T-helper 17 cell (primary cell): ENCODE data around the gene ELF2. TPM values are rescaled to one million over a fixed set of nuclear protein-coding genes. Genes with fewer than 3 reads are reported as not detected.
"Not testable (repeated sequence)": the region's sequence is repeated elsewhere in the genome, so short reads cannot be mapped to it uniquely, and the experiment has no call there.

Experiments used
- ATAC-seq: fragments of 150-1000 bp; cut with Tn5 transposase; 2 replicates; pipeline ENCODE4 v1.10.0; 2021; ENCODE audit warnings: mild to moderate bottlenecking, moderate library complexity
- DNase-seq, 3 donors: peaks; one replicate each; pipeline versions ENCODE4 v3.0.0 to v3.0.0-alpha.2; 2020 to 2021
- H3K9me3 ChIP-seq: one replicate; pipeline ENCODE4 v1.7.0; 2013; ENCODE audit warnings: low read length, mild to moderate bottlenecking; ENCODE audit not compliant: control insufficient read depth, poor library complexity, severe bottlenecking
- H3K27ac Mint-ChIP-seq: one replicate; pipeline ENCODE4 v1.8.0; 2022; ENCODE audit warnings: mild to moderate bottlenecking, moderate library complexity, mixed read lengths
- H3K27me3 Mint-ChIP-seq: one replicate; pipeline ENCODE4 v1.8.0; 2022; ENCODE audit warnings: mixed read lengths
- H3K36me3 Mint-ChIP-seq: one replicate; pipeline ENCODE4 v1.8.0; 2022; ENCODE audit warnings: low read depth, mixed read lengths
- H3K4me1 Mint-ChIP-seq: one replicate; pipeline ENCODE4 v1.8.0; 2022; ENCODE audit warnings: mild to moderate bottlenecking, mixed read lengths
- H3K4me3 Mint-ChIP-seq: one replicate; pipeline ENCODE4 v1.8.0; 2022; ENCODE audit warnings: mild to moderate bottlenecking, moderate library complexity, mixed read lengths
- total RNA-seq, 4 donors: library from RNA in 2 of 4; stranded (reverse) in 2 of 4; gene quantifications; one replicate each; pipeline ENCODE4 v1.2.3 and lab custom pipeline; 2022 to 2026

Gene ELF2
- total RNA-seq, 2 donors from 2014 or later = 59.8 to 80.6 TPM

GRCh38 chr4:139207247-139207646, 30.2 kb upstream of the ELF2 start:
- Mint-ChIP-seq H3K4me3 (no peak overlapping the region), H3K36me3 (peaks cover 2% of the 10 kb centered on the region), H3K4me1 (no peaks in the 10 kb centered on the region), H3K27me3 (no peaks in the 10 kb centered on the region), H3K27ac (no peak overlapping the region)
- ATAC-seq (no peak), DNase-seq (no peak)
- no peaks in the 10 kb centered on the region for H3K9me3 ChIP-seq

- Mint-ChIP-seq H3K27me3 (peaks cover 28% of the 10 kb centered on the region), H3K4me1 (no peaks in the 10 kb centered on the region), H3K36me3 (peaks cover 2% of the 10 kb centered on the region), H3K4me3 (no peak overlapping the region), H3K27ac (peak overlapping the region; percentile 11)
- no peak for DNase-seq
- ATAC-seq = no peak
- H3K9me3 ChIP-seq = no peaks in the 10 kb centered on the region
Measured at GRCh38 chr4:139202991-139203390, 26.0 kb upstream of the ELF2 start.

DNA sequence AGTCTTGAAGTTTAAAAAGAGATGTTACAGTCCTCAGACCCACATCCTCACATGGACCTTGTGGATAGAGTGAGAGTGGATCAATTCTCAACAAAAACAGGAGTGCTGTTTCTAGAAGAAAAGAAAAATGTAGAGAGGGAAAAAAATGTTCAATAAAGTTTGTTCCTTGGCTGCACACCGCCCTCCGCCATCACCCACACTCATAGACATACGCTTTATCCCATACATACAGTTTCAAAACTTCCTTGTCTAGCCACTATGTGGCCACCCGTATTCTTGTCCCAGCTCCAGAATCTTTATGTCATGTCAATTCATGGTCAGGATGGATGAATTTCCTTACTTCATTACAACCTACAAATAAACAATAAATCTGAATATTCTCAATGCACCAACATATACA, 23.5 kb upstream of the ELF2 start:
- DNase-seq (no peak), ATAC-seq (no peak)
- no peaks in the 10 kb centered on the region for H3K4me1 Mint-ChIP-seq

DNA sequence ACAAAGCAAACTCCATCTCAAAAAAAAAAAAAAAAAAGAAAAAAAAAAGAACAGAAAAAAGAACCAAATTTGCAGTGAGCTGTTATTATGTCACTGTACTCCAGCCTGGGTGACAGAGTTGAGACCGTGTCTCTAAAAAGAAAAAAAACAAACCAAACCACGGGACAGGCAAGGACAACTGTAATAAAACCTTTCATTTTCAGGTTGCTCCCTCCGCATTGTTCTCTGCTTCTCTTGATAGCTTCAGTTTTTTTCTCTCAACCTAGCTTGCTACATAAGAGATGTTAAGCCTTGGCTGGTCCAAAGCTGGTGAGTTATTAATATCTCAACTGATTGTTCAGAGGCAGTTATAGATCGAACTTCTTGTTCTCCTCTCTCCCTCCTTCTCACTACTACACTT, 23.1 kb upstream of the ELF2 start:
- Mint-ChIP-seq H3K36me3 (no peaks in the 10 kb centered on the region), H3K4me1 (no peaks in the 10 kb centered on the region), H3K27me3 (peaks cover 37% of the 10 kb centered on the region), H3K4me3 (no peak overlapping the region), H3K27ac (no peak overlapping the region)
- H3K9me3 ChIP-seq = no peaks in the 10 kb centered on the region
- DNase-seq (no peak), ATAC-seq (no peak)

More for the DNA sequence above, 23.5 kb upstream of the ELF2 start:
- no peak overlapping the region for H3K27ac Mint-ChIP-seq
- no peaks in the 10 kb centered on the region for H3K9me3 ChIP-seq
- no peak overlapping the region for H3K4me3 Mint-ChIP-seq
- H3K36me3 Mint-ChIP-seq = no peaks in the 10 kb centered on the region
- peaks cover 37% of the 10 kb centered on the region for H3K27me3 Mint-ChIP-seq

DNA sequence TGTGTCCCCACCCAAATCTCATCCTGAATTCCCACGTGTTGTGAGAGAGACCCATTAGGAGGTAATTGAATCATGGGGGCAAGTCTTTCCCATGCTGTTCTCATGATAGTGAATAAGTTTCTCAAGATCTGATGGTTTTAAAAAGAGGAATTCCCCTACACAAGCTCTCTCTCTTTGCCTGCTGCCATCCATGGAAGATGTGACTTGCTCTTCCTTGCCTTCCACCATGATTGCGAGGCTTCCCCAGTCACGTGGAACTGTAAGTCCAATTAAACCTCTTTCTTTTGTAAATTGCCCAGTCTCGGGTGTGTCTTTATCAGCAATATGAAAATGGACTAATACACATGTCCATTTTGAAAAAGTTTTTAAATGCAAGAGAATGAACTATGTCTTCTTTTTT, 20.2 kb upstream of the ELF2 start:
- DNase-seq, H3K27ac Mint-ChIP-seq, H3K36me3 Mint-ChIP-seq, H3K4me3 Mint-ChIP-seq, H3K9me3 ChIP-seq, ATAC-seq, H3K4me1 Mint-ChIP-seq: not testable (repeated sequence)
- peaks cover 37% of the 10 kb centered on the region for H3K27me3 Mint-ChIP-seq

DNA sequence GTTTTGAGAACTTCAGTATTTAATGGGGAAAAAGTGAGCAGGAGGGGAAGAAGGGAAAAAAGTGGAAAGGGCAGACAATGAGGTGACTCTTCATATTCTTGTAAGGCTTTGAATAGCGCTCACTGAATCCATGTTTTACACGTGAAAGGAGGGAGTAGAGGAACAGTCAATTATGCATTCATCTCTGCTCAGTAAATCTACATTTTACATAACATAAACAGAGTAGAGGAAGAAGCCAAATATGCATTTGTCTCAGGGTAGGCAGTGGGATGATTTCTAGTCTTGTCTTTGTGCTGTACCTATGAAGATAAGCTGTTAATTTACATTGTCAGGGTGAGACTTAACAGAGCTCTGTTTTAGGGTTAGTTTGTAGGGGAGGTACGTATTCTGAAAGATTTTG, 19.4 kb upstream of the ELF2 start:
- H3K27ac Mint-ChIP-seq = no peak overlapping the region

GRCh38 chr4:139191373-139191772, 14.4 kb upstream of the ELF2 start:
- Mint-ChIP-seq H3K36me3 (no peaks in the 10 kb centered on the region), H3K4me3 (no peak overlapping the region), H3K4me1 (no peaks in the 10 kb centered on the region), H3K27ac (peak overlapping the region; percentile 54), H3K27me3 (peaks cover 10% of the 10 kb centered on the region)
- DNase-seq (no peak), ATAC-seq (no peak)
- no peaks in the 10 kb centered on the region for H3K9me3 ChIP-seq

More for the DNA sequence above, 19.4 kb upstream of the ELF2 start:
- ATAC-seq (no peak), DNase-seq (no peak)
- Mint-ChIP-seq H3K4me3 (no peak overlapping the region), H3K4me1 (no peaks in the 10 kb centered on the region), H3K27me3 (peaks cover 37% of the 10 kb centered on the region), H3K36me3 (no peaks in the 10 kb centered on the region)
- no peaks in the 10 kb centered on the region for H3K9me3 ChIP-seq

DNA sequence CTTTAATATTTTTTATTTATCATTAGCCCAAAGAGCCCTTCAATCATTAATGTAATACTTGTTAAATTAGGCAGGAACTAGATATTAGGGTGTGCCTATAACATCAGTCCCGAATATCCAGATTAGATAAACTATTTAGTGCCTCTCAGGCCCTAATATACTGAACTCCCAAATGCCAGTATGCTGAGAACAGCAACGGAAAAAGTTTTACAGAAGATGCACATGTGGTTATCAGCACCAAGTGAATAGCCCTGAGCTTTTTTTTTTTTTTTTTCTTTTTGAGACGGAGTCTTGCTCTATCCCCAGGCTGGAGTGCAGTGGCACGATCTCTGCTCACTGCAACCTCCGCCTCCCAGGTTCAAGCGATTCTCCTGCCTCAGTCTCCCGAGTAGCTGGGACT, 13.0 kb upstream of the ELF2 start:
- no peaks in the 10 kb centered on the region for H3K9me3 ChIP-seq
- H3K4me3 Mint-ChIP-seq = no peak overlapping the region
- peaks cover 6% of the 10 kb centered on the region for H3K27me3 Mint-ChIP-seq
- H3K27ac Mint-ChIP-seq = no peak overlapping the region
- H3K4me1 Mint-ChIP-seq = no peaks in the 10 kb centered on the region
- DNase-seq (no peak), ATAC-seq (no peak)
- no peaks in the 10 kb centered on the region for H3K36me3 Mint-ChIP-seq

DNA sequence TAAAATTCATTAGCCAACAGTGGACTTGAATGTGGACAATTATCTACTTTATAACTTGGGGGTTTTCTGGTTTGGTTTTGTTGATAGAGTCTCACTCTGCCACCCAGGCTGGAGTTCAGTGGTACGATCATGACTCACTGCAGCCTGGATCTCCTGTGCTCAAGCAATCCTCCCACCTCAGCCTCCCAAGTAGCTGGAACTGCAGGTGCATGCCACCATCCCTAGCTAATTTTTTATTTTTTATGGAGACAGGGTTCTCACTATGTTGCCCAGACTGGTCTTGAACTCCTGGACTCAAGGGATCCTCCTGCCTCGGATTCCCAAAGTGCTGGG, 12.4 kb upstream of the ELF2 start:
- Mint-ChIP-seq H3K4me1 (no peaks in the 10 kb centered on the region), H3K27me3 (peaks cover 6% of the 10 kb centered on the region), H3K36me3 (no peaks in the 10 kb centered on the region), H3K27ac (no peak overlapping the region), H3K4me3 (no peak overlapping the region)
- ATAC-seq (no peak), DNase-seq (no peak)
- H3K9me3 ChIP-seq = no peaks in the 10 kb centered on the region

DNA sequence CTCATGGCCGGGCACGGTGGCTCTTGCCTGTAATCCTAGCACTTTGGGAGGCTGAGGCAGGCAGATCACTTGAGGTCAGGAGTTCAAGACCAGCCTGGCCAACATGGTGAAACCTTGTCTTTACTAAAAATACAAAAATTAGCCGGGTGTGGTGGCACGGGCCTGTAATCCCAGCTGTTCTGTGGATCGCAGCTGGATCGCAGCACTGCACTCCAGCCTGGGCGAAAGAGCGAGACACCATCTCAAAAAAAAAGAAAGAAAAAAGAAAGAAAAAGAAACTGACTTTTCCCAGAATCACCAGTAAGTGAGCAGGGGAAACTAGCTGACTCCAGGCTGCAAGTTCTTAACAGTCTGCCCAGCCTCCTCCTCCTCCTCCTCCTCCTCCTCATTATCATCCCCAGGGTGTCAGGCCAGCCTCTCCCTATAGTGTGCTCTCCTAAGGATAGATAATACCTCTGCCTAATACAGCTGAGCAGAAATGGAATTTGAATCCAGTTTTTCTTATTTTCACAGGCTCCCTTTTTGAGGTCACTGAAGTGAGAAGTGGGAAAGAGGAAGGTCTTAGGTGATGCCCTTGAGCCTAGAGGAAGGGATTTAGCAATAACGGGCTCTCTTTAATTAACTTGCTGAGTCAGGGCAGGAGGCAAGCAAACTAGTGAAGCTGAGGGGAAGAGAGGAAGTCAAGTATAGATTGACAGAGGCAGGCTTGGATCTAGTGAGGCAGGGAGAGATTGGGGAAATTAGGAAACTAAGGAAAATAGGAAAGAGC, 11.8 kb upstream of the ELF2 start:
- H3K36me3 Mint-ChIP-seq = no peaks in the 10 kb centered on the region
- H3K27ac Mint-ChIP-seq = no peak overlapping the region
- H3K27me3 Mint-ChIP-seq = peaks cover 6% of the 10 kb centered on the region
- no peaks in the 10 kb centered on the region for H3K4me1 Mint-ChIP-seq
- H3K9me3 ChIP-seq = no peaks in the 10 kb centered on the region
- H3K4me3 Mint-ChIP-seq = no peak overlapping the region
- ATAC-seq (peak; percentile 37), DNase-seq (no peak)

DNA sequence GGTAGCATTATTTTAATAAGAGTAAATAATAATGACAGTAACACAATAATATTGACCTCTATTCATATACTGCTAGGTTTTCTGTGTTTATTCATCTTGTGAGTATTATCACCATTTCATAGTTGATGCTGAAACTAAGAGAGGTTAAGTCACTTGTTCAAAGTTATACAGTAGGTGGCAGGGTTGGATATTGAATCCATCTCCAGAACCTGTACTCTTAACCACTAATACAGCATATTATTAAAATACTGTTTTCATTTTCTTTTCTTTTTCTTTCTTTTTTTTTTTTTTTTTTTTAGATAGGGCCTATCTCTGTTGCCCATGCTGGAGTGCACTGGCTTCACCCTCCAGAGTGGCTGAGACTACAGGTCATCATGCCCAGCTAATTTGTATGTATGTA, 7.1 kb upstream of the ELF2 start:
- H3K27me3 Mint-ChIP-seq = peaks cover 3% of the 10 kb centered on the region
- DNase-seq = no peak
- no peaks in the 10 kb centered on the region for H3K4me1 Mint-ChIP-seq
- no peak overlapping the region for H3K4me3 Mint-ChIP-seq
- H3K27ac Mint-ChIP-seq = no peak overlapping the region
- no peaks in the 10 kb centered on the region for H3K9me3 ChIP-seq
- no peak for ATAC-seq
- H3K36me3 Mint-ChIP-seq = no peaks in the 10 kb centered on the region

DNA sequence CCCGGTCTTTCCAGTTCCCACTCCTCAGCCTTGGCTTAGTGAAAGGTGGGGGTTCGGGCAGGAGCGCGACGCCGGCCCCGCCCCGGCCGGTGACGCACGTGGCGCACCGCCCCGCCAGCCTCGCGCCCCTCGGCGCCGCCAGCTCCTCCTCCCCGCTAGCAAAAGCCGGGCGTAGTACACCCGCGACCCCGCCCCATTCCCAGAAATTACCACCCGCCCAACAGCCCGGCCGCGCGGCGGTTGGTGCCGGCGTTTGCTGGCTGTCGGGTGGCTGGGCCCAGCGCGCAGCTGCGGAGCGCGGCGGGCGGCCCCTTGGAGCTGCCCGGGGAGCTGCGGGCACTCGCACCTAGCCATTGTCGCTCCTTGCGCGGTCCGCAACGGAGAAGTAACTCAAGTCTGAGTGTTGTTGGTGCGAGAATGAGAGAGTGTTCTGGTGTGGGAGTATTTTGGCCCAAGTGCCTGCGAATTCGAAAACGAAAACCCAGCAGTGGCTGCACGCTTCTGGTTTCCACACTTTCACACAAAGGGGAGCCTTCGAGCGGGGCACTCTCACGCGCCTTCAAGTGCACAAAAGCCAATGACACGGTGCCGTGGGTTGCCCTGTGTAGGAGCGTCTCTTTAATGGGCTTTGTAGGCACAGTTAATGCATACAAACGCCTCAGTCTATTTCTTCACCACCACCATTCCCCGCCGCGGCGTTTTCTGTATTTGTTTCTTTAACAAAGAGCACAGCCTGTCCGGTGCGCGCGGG, 1.0 kb upstream of the ELF2 start:
- ATAC-seq (peak; percentile 76), DNase-seq (peak; percentile 83 to 88 (median 83))
- H3K4me1 Mint-ChIP-seq = peaks cover 7% of the 10 kb centered on the region
- peak overlapping the region; percentile 89 for H3K27ac Mint-ChIP-seq
- no peaks in the 10 kb centered on the region for H3K9me3 ChIP-seq
- no peaks in the 10 kb centered on the region for H3K36me3 Mint-ChIP-seq
- H3K27me3 Mint-ChIP-seq = no peaks in the 10 kb centered on the region
- peak overlapping the region; percentile 94 for H3K4me3 Mint-ChIP-seq

- H3K4me1 Mint-ChIP-seq = peaks cover 12% of the 10 kb centered on the region
- no peaks in the 10 kb centered on the region for H3K9me3 ChIP-seq
- peak overlapping the region; percentile 89 for H3K27ac Mint-ChIP-seq
- H3K36me3 Mint-ChIP-seq = no peaks in the 10 kb centered on the region
- peak; percentile 64 to 73 (median 64) for DNase-seq
- peak overlapping the region; percentile 94 for H3K4me3 Mint-ChIP-seq
- no peaks in the 10 kb centered on the region for H3K27me3 Mint-ChIP-seq
- ATAC-seq = peak; percentile 58
Measured at GRCh38 chr4:139176302-139177048, 543 bp downstream of the ELF2 start.
